ENCODE data around the gene SETBP1. TPM values are rescaled to one million over a fixed set of nuclear protein-coding genes. Genes with fewer than 3 reads are reported as not detected.

The SETBP1 gene
- total and polyA plus RNA-seq, 5 experiments from 2014 or later = 0.16 to 1.6 (median 1.6) TPM; not detected in 2

- Mint-ChIP-seq H3K9me3 (no peaks in the 10 kb centered on the region), H3K27me3 (peaks cover 0 to 6% (median 0%) of the 10 kb centered on the region in 5 donors), H3K36me3 (no peaks in the 10 kb centered on the region), H3K27ac (no peak overlapping the region), H3K4me3 (no peak overlapping the region), H3K4me1 (peaks cover 0 to 11% (median 0%) of the 10 kb centered on the region in 4 donors)
- DNase-seq (no peak), ATAC-seq (no peak)
- POLR2A ChIA-PET = no interaction called here
Observed at GRCh38 chr18:44813586-44813985, 132.9 kb downstream of the SETBP1 start.

GRCh38 chr18:44815108-44815507, 134.4 kb downstream of the SETBP1 start:
- H3K27me3 Mint-ChIP-seq = peaks cover 0 to 6% (median 0%) of the 10 kb centered on the region in 5 donors
- POLR2A ChIA-PET = no interaction called here
- no peaks in the 10 kb centered on the region for H3K36me3 Mint-ChIP-seq
- no peak overlapping the region for H3K27ac Mint-ChIP-seq
- H3K4me1 Mint-ChIP-seq = peaks cover 0 to 23% (median 0%) of the 10 kb centered on the region in 4 donors
- H3K4me3 Mint-ChIP-seq = no peak overlapping the region
- DNase-seq = no peak
- ATAC-seq = no peak
- H3K9me3 Mint-ChIP-seq = no peaks in the 10 kb centered on the region

DNA sequence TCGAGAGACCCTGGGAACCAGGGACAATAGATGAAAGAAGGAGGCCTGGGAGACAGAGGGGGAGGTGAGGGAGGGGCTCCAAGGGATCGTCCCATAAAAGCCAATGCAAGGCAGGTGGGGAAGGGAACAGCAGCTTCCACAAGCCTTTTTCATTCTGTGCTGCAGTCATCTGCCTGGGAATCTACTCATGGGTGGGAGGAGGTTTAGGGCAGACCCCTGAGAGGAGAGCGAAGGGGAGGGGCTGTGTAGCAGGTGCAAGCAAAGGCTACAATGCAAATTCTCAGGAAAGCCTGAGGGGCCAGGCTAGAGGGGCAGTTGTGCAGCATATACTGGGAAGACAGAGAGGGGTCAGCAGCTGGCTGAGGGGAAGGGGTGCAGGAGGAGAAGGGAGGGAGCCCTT, 135.4 kb downstream of the SETBP1 start:
- Mint-ChIP-seq H3K4me1 (peaks cover 0 to 23% (median 0%) of the 10 kb centered on the region in 4 donors), H3K9me3 (no peaks in the 10 kb centered on the region), H3K27me3 (peaks cover 0 to 6% (median 0%) of the 10 kb centered on the region in 5 donors), H3K27ac (no peak overlapping the region), H3K4me3 (no peak overlapping the region), H3K36me3 (no peaks in the 10 kb centered on the region)
- ATAC-seq (no peak), DNase-seq (no peak)
- POLR2A ChIA-PET = no interaction called here

GRCh38 chr18:44816477-44816876, 135.8 kb downstream of the SETBP1 start:
- Mint-ChIP-seq H3K27me3 (peaks cover 0 to 6% (median 0%) of the 10 kb centered on the region in 5 donors), H3K27ac (no peak overlapping the region)

DNA sequence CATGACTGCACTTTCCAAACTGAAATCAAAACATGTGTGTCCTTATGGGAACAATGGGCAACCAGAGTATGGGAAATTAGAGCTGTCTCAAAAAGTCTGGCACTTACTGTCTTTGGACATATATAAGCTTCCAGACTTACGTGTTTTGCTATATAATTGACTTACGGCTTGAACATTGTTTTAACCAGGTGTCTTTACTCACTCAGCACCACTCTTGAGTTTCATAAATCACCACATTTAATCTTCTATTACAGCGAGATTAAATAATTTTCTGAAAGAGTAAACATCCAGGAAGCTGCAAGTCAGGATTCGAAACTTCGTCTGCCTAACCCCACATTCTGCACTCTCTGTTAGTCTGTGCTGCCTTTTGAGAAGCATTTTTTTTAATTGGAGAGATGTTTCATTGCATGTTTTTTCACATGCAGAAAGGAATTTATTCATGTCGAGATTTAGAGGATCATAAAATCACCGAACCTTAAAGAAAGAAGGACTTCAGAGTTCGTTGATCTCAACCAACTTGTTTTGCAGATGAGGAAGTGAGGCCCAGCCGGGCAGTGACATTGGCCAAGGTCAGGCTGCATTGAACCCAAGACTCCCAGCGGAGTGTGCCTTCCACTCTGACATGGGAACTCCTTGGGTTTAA, 137.3 kb downstream of the SETBP1 start:
- Mint-ChIP-seq H3K36me3 (no peaks in the 10 kb centered on the region), H3K27ac (no peak overlapping the region), H3K4me3 (no peak overlapping the region), H3K4me1 (peaks cover 0 to 23% (median 0%) of the 10 kb centered on the region in 4 donors), H3K9me3 (no peaks in the 10 kb centered on the region), H3K27me3 (peaks cover 0 to 9% (median 0%) of the 10 kb centered on the region in 5 donors)
- DNase-seq (no peak), ATAC-seq (no peak)
- POLR2A ChIA-PET = no interaction called here

More at GRCh38 chr18:44816477-44816876, 135.8 kb downstream of the SETBP1 start:
- peaks cover 0 to 23% (median 0%) of the 10 kb centered on the region in 4 donors for H3K4me1 Mint-ChIP-seq
- ATAC-seq (no peak), DNase-seq (no peak)
- no peak overlapping the region for H3K4me3 Mint-ChIP-seq
- no peaks in the 10 kb centered on the region for H3K36me3 Mint-ChIP-seq
- H3K9me3 Mint-ChIP-seq = no peaks in the 10 kb centered on the region
- POLR2A ChIA-PET = no interaction called here

GRCh38 chr18:44818668-44819403, 138.1 kb downstream of the SETBP1 start:
- Mint-ChIP-seq H3K9me3 (no peaks in the 10 kb centered on the region), H3K27ac (peak overlapping the region in 1 of 10 donors; percentile 2), H3K4me1 (peaks cover 0 to 27% (median 0%) of the 10 kb centered on the region in 4 donors), H3K27me3 (peaks cover 0 to 9% (median 0%) of the 10 kb centered on the region in 5 donors), H3K4me3 (peak overlapping the region in 1 of 10 donors; percentile 5), H3K36me3 (no peaks in the 10 kb centered on the region)
- DNase-seq = no peak
- POLR2A ChIA-PET = no interaction called here
- ATAC-seq = no peak

DNA sequence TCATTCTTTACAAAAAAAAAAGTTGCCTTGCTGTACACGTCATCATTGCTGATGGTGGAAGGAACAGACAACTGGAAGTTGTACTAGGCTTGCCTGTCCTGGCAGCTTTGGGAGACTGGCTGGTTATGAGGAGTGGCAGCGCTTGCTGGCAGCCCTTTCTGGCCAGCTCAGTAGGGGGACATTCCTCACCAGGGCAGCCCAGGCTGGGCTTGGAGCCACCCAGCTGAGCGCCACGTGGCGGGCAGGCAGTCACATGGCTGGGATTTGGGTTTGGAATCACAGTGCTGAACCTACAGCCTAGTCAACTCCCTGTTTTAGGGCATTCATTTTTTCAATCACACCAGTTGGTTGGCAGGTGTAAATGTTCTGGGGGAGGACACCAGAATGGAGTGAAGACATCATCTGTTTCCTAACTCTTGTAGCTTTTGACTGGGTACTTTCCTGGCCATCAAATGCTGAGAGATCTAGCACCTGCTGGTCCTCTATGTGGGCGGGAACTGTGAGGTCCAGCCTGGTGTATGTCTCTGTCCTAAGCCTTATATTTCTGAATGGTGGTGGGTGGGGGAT, 139.3 kb downstream of the SETBP1 start:
- DNase-seq (no peak), ATAC-seq (no peak)
- peaks cover 0 to 34% (median 0%) of the 10 kb centered on the region in 4 donors for H3K4me1 Mint-ChIP-seq
- H3K4me3 Mint-ChIP-seq = no peak overlapping the region
- H3K27ac Mint-ChIP-seq = no peak overlapping the region
- H3K27me3 Mint-ChIP-seq = peaks cover 0 to 8% (median 0%) of the 10 kb centered on the region in 5 donors
- no peaks in the 10 kb centered on the region for H3K36me3 Mint-ChIP-seq
- POLR2A ChIA-PET = no interaction called here
- no peaks in the 10 kb centered on the region for H3K9me3 Mint-ChIP-seq

DNA sequence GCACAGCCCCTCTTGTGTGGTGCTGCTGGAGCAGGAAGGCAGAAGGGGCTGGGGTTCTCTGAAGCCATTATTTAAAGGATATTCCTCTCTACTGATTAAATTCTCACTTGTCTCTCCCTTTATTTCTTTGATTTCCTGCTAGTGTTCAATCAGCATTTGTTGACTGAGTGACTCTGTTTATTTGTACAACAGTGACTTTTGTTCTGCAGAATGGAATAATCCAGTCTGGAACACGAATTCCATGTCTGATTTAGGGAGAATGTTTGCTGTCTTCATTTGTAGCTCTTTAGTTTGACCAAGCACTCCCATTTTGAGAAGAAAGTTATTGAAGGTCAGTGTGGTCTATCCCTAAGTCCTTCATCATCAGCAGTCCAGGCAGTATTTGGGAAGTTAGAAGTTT, 141.2 kb downstream of the SETBP1 start:
- Mint-ChIP-seq H3K4me1 (peaks cover 0 to 38% (median 0%) of the 10 kb centered on the region in 4 donors), H3K27me3 (peaks cover 0 to 9% (median 0%) of the 10 kb centered on the region in 5 donors), H3K9me3 (no peaks in the 10 kb centered on the region), H3K36me3 (no peaks in the 10 kb centered on the region), H3K27ac (no peak overlapping the region), H3K4me3 (no peak overlapping the region)
- ATAC-seq (no peak), DNase-seq (no peak)
- POLR2A ChIA-PET = no interaction called here

GRCh38 chr18:44823286-44823685, 142.6 kb downstream of the SETBP1 start:
- Mint-ChIP-seq H3K4me1 (peaks cover 0 to 28% (median 0%) of the 10 kb centered on the region in 4 donors), H3K27me3 (peaks cover 0 to 8% (median 0%) of the 10 kb centered on the region in 5 donors), H3K27ac (no peak overlapping the region), H3K4me3 (no peak overlapping the region), H3K9me3 (no peaks in the 10 kb centered on the region), H3K36me3 (no peaks in the 10 kb centered on the region)
- POLR2A ChIA-PET = no interaction called here
- no peak for DNase-seq
- peak in 1 of 2 donors; percentile 8 for ATAC-seq

DNA sequence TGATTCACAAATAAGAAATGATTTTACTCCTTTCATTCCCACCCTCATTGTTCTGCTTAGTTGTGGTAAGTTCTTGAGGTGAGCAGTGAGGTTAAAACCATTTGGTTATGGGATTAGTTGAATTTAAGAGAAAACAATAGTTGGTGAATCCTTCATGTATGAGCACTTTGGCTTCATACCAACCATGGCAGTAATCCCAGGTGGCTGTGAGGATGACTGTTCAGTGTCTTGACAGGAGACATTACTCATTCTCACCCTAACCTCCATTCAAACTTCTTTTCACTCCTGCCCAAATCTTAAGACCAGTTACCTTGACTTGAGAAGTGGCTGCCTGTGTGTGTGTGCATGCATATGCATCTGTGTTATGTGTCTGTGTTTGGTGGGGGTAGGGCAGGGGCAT, 143.1 kb downstream of the SETBP1 start:
- Mint-ChIP-seq H3K27ac (no peak overlapping the region), H3K36me3 (no peaks in the 10 kb centered on the region), H3K4me1 (peaks cover 0 to 24% (median 0%) of the 10 kb centered on the region in 4 donors), H3K9me3 (no peaks in the 10 kb centered on the region), H3K27me3 (peaks cover 0 to 8% (median 0%) of the 10 kb centered on the region in 5 donors), H3K4me3 (no peak overlapping the region)
- peak in 1 of 2 donors; percentile 13 for ATAC-seq
- DNase-seq = no peak
- POLR2A ChIA-PET = no interaction called here

DNA sequence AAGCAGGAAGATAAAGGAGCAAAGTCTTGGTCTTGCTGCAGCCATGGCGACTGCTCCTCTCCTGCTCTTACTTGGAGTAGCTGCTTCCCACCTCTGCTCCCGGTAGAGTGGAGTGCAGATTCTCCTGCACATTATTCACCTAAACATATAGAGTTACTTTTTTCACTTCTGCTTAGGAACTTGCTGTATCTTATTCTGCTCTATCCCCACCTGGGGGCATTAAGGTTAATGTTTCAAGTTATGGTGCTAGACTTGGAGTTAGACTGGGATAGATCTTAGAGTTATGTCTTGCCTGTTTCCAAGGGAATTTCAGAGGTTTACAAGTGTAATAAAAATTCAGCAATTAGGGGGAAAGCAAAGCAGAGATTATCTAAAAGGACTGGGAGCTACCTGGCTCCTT, 144.2 kb downstream of the SETBP1 start:
- DNase-seq (no peak), ATAC-seq (no peak)
- Mint-ChIP-seq H3K27me3 (peaks cover 0 to 8% (median 0%) of the 10 kb centered on the region in 5 donors), H3K4me1 (peaks cover 0 to 15% (median 0%) of the 10 kb centered on the region in 4 donors), H3K36me3 (no peaks in the 10 kb centered on the region), H3K27ac (no peak overlapping the region), H3K4me3 (no peak overlapping the region), H3K9me3 (no peaks in the 10 kb centered on the region)
- POLR2A ChIA-PET = no interaction called here

- Mint-ChIP-seq H3K4me3 (no peak overlapping the region), H3K4me1 (peaks cover 0 to 19% (median 0%) of the 10 kb centered on the region in 4 donors), H3K9me3 (no peaks in the 10 kb centered on the region), H3K36me3 (no peaks in the 10 kb centered on the region), H3K27ac (no peak overlapping the region), H3K27me3 (peaks cover 0 to 8% (median 0%) of the 10 kb centered on the region in 5 donors)
- DNase-seq (no peak), ATAC-seq (no peak)
- POLR2A ChIA-PET = no interaction called here
Observed at GRCh38 chr18:44826418-44827259, 146.0 kb downstream of the SETBP1 start.
